H1 (cell line): Measurements from ENCODE around the gene TPPP. TPM values are rescaled to one million over a fixed set of nuclear protein-coding genes. Genes with fewer than 3 reads are reported as not detected.

Experiments used
- CTCF ChIA-PET: fragments of 300-600 bp; sonication (Branson Sonifier 250); formaldehyde crosslinking; loops from one replicate; lab custom pipeline; 2021; ENCODE audit not compliant: partially characterized antibody; lab: Charles Lee
- POLR2A ChIA-PET: fragments of 300-600 bp; sonication (Branson Sonifier 250); formaldehyde crosslinking; loops from one replicate; lab custom pipeline; 2021; ENCODE audit warnings: inconsistent platforms; ENCODE audit not compliant: partially characterized antibody; lab: Charles Lee
- DNase-seq, 2 experiments: peaks; one replicate each; pipeline versions ENCODE4 v3.0.0 to v3.0.0-alpha.2; 2010 to 2022; ENCODE audit warnings: low spot score in 2 of 2, low read depth in 1 of 2, mixed read lengths in 1 of 2
- FAIRE-seq: peaks from 2 replicates; lab custom pipeline; 2011; peaks lifted over from hg19 to GRCh38; lab: Jason Lieb, UNC
- H2AFZ ChIP-seq: 2 replicates; pipeline ENCODE4 v1.8.1; 2012; ENCODE audit warnings: low read length, inconsistent platforms
- H2AK5ac ChIP-seq: 2 replicates; pipeline ENCODE4 v1.6.1; 2013; ENCODE audit warnings: low read depth, low read length
- H2BK120ac ChIP-seq: replicated peaks from 2 replicates; pipeline ENCODE3; 2013; ENCODE audit warnings: low read depth, low read length, inconsistent platforms
- H2BK12ac ChIP-seq: 2 replicates; pipeline ENCODE4 v1.6.1; 2013; ENCODE audit warnings: low read depth, low read length
- H2BK15ac ChIP-seq: 2 replicates; pipeline ENCODE4 v1.6.1; 2013; ENCODE audit warnings: low read length
- H2BK20ac ChIP-seq: 2 replicates; pipeline ENCODE4 v1.6.1; 2013; ENCODE audit warnings: low read length
- H2BK5ac ChIP-seq: 2 replicates; pipeline ENCODE4 v1.6.1; 2013; ENCODE audit warnings: low read depth, low read length
- H3K14ac ChIP-seq: 2 replicates; pipeline ENCODE4 v1.6.1; 2013; ENCODE audit warnings: inconsistent platforms; ENCODE audit not compliant: insufficient read length
- H3K18ac ChIP-seq: 2 replicates; pipeline ENCODE4 v1.6.1; 2013; ENCODE audit warnings: low read length; ENCODE audit errors: extremely low read depth
- H3K23ac ChIP-seq: 2 replicates; pipeline ENCODE4 v1.6.1; 2013; ENCODE audit warnings: inconsistent platforms; ENCODE audit not compliant: insufficient read length
- H3K23me2 ChIP-seq: 2 replicates; pipeline ENCODE4 v1.6.1; 2013; ENCODE audit warnings: low read depth, low read length
- H3K27ac ChIP-seq: 2 replicates; pipeline ENCODE4 v1.6.1; 2011; ENCODE audit warnings: low read depth, low read length, inconsistent platforms
- H3K27me3 ChIP-seq, 4 experiments: replicated peaks in 1 of 4; 1 replicate in 1 of 4; 2 replicates in 3 of 4; pipeline versions ENCODE4 v1.6.1 to v1.8.1; 2011 to 2013; ENCODE audit warnings: low read length in 3 of 4, mild to moderate bottlenecking in 3 of 4, inconsistent platforms in 2 of 4, mixed read lengths in 2 of 4, moderate library complexity in 1 of 4; ENCODE audit not compliant: control insufficient read depth in 3 of 4, insufficient read depth in 3 of 4; ENCODE audit errors: extremely low read depth in 1 of 4
- H3K36me3 ChIP-seq, 4 experiments: 2 replicates each; pipeline versions ENCODE4 v1.6.1 to v1.8.1; 2011 to 2013; ENCODE audit warnings: mild to moderate bottlenecking in 4 of 4, low read length in 3 of 4, moderate library complexity in 2 of 4, control low read depth in 1 of 4, inconsistent platforms in 1 of 4; ENCODE audit not compliant: insufficient read depth in 4 of 4, control insufficient read depth in 2 of 4
- H3K4ac ChIP-seq: replicated peaks from 2 replicates; pipeline ENCODE3; 2013; ENCODE audit warnings: low read length, low read depth, mixed read lengths, inconsistent platforms; ENCODE audit not compliant: insufficient read length
- H3K4me1 ChIP-seq, 4 experiments: replicated peaks in 1 of 4; 1 replicate in 1 of 4; 2 replicates in 3 of 4; pipeline versions ENCODE4 v1.6.1 to v1.8.1; 2011 to 2013; ENCODE audit warnings: low read length in 3 of 4, inconsistent platforms in 2 of 4, mixed read lengths in 1 of 4; ENCODE audit not compliant: insufficient read depth in 4 of 4, control insufficient read depth in 3 of 4
- H3K4me2 ChIP-seq, 2 experiments: 2 replicates each; pipeline versions ENCODE4 v1.6.1 to v1.8.1; 2011 to 2013; ENCODE audit warnings: low read depth in 2 of 2, low read length in 2 of 2, control low read depth in 1 of 2, inconsistent platforms in 1 of 2, mild to moderate bottlenecking in 1 of 2; ENCODE audit not compliant: insufficient read depth in 1 of 2
- H3K4me3 ChIP-seq, 4 experiments: fragments of 200-600, 300-600 bp in 1 of 4; sonication (generic), shearing (Covaris generic), sonication (Bioruptor Twin) in 1 of 4; 2 replicates each; pipeline versions ENCODE4 v1.5.1 to v1.8.1; 2011 to 2016; ENCODE audit warnings: low read length in 4 of 4, low read depth in 3 of 4, control low read depth in 2 of 4, inconsistent platforms in 2 of 4, mild to moderate bottlenecking in 2 of 4, mixed read lengths in 1 of 4, moderate library complexity in 1 of 4; ENCODE audit not compliant: insufficient read depth in 2 of 4; ENCODE audit errors: extremely low read depth in 1 of 4
- H3K56ac ChIP-seq: replicated peaks from 2 replicates; pipeline ENCODE3; 2013; ENCODE audit warnings: low read depth, mild to moderate bottlenecking, mixed read lengths, low read length, inconsistent platforms; ENCODE audit not compliant: insufficient read length
- H3K79me1 ChIP-seq: 2 replicates; pipeline ENCODE4 v1.6.1; 2013; ENCODE audit warnings: low read depth, low read length, control low read depth
- H3K79me2 ChIP-seq, 2 experiments: 2 replicates each; pipeline versions ENCODE4 v1.6.1 to v1.8.1; 2012 to 2013; ENCODE audit warnings: low read length in 2 of 2, mild to moderate bottlenecking in 2 of 2, inconsistent platforms in 1 of 2; ENCODE audit not compliant: insufficient read depth in 2 of 2, control insufficient read depth in 1 of 2
- H3K9ac ChIP-seq, 4 experiments: replicated peaks in 1 of 4; 1 replicate in 1 of 4; 2 replicates in 3 of 4; pipeline versions ENCODE4 v1.6.1 to v1.8.1; 2011 to 2013; ENCODE audit warnings: low read depth in 3 of 4, low read length in 3 of 4, control low read depth in 2 of 4, mild to moderate bottlenecking in 2 of 4, moderate library complexity in 2 of 4, inconsistent platforms in 1 of 4; ENCODE audit errors: extremely low read depth in 1 of 4
- H3K9me3 ChIP-seq, 2 experiments: 2 replicates each; pipeline versions ENCODE4 v1.6.1 to v1.8.1; 2012 to 2013; ENCODE audit warnings: mild to moderate bottlenecking in 2 of 2, moderate library complexity in 2 of 2, control low read depth in 1 of 2, inconsistent platforms in 1 of 2, low read depth in 1 of 2, low read length in 1 of 2, mixed read lengths in 1 of 2; ENCODE audit not compliant: insufficient read depth in 2 of 2
- H4K20me1 ChIP-seq, 2 experiments: replicated peaks in 1 of 2; 2 replicates each; pipeline versions ENCODE3 to v1.8.1; 2011 to 2013; ENCODE audit warnings: inconsistent platforms in 2 of 2, low read length in 2 of 2, mild to moderate bottlenecking in 1 of 2; ENCODE audit not compliant: insufficient read depth in 2 of 2, control insufficient read depth in 1 of 2
- H4K5ac ChIP-seq: 2 replicates; pipeline ENCODE4 v1.6.1; 2013; ENCODE audit warnings: low read length, low read depth, mixed read lengths, inconsistent platforms; ENCODE audit not compliant: insufficient read length
- H4K8ac ChIP-seq: 2 replicates; pipeline ENCODE4 v1.8.0; 2013; ENCODE audit warnings: mild to moderate bottlenecking, moderate library complexity, low read length, inconsistent platforms; ENCODE audit not compliant: insufficient read depth; ENCODE audit errors: extremely low read depth
- H4K91ac ChIP-seq: replicated peaks from 2 replicates; pipeline ENCODE3; 2013; ENCODE audit warnings: low read length, mixed read lengths, inconsistent platforms; ENCODE audit not compliant: insufficient read length
- BRCA1 ChIP-seq: IDR thresholded peaks from 2 replicates; pipeline ENCODE4 v1.6.1; 2012; ENCODE audit warnings: low read depth, low read length, improper control_type of control experiment
- CTBP2 ChIP-seq: IDR thresholded peaks from 2 replicates; pipeline ENCODE4 v1.7.0; 2011; ENCODE audit warnings: borderline replicate concordance, mild to moderate bottlenecking, moderate library complexity, mixed read lengths, low read length; ENCODE audit not compliant: insufficient read depth, insufficient read length
- EP300 ChIP-seq, 2 experiments: IDR thresholded peaks; 1 replicate in 1 of 2; 2 replicates in 1 of 2; pipeline ENCODE4 v1.6.1; 2011 to 2012; ENCODE audit warnings: low read depth in 2 of 2, low read length in 2 of 2, mild to moderate bottlenecking in 2 of 2, borderline replicate concordance in 1 of 2, inconsistent platforms in 1 of 2, moderate library complexity in 1 of 2
- EZH2 ChIP-seq: fragments of 200-600 bp; sonication (generic); IDR thresholded peaks from 2 replicates; pipeline ENCODE4 v1.7.1; 2012; ENCODE audit warnings: low read depth, mild to moderate bottlenecking, moderate library complexity, low read length, inconsistent platforms; ENCODE audit not compliant: severe bottlenecking
- KDM4A ChIP-seq: IDR thresholded peaks from one replicate; pipeline ENCODE4 v1.7.1; 2012; ENCODE audit warnings: low read depth, mild to moderate bottlenecking, moderate library complexity, low read length, inconsistent platforms; ENCODE audit not compliant: severe bottlenecking
- PHF8 ChIP-seq: fragments of 200-600 bp; sonication (generic); conservative IDR thresholded peaks from 2 replicates; pipeline ENCODE4 v1.7.1; 2012; ENCODE audit warnings: low read depth, mild to moderate bottlenecking, inconsistent platforms, low read length, moderate library complexity
- POU5F1 ChIP-seq: IDR thresholded peaks from 2 replicates; pipeline ENCODE4 v1.6.1; 2011; ENCODE audit warnings: low read depth, mild to moderate bottlenecking, low read length, moderate library complexity
- RFX5 ChIP-seq: IDR thresholded peaks from 2 replicates; pipeline ENCODE4 v1.6.1; 2011; ENCODE audit warnings: low read depth, low read length, improper control_type of control experiment, borderline replicate concordance
- TBP ChIP-seq: IDR thresholded peaks from 2 replicates; pipeline ENCODE4 v1.6.1; 2011; ENCODE audit warnings: low read depth, low read length, improper control_type of control experiment
- TCF12 ChIP-seq: IDR thresholded peaks from 2 replicates; pipeline ENCODE4 v1.6.1; 2011; ENCODE audit warnings: low read depth, mild to moderate bottlenecking, low read length
- WGBS, 2 experiments: shearing (Covaris generic) in 1 of 2; methylation state at CpG; one replicate each; pipeline versions ENCODE4 v1.1.6 to v1.1.7; 2013 to 2015; ENCODE audit warnings: low lambda C conversion rate in 2 of 2, mixed read lengths in 2 of 2, inconsistent platforms in 1 of 2, low coverage in 1 of 2, missing lambda C conversion rate in 1 of 2; ENCODE audit not compliant: insufficient replicate concordance in 2 of 2, insufficient coverage in 1 of 2, insufficient read length in 1 of 2; ENCODE audit errors: extremely low coverage in 1 of 2, missing lambda C conversion rate in 1 of 2; 5-methylcytosine and 5-hydroxymethylcytosine counted together
- polyA plus RNA-seq, 7 experiments: library from polyadenylated mRNA; depleted of rRNA in 3 of 7; stranded (reverse) in 5 of 7; unstranded in 2 of 7; fragments of >200 nt in 5 of 7; fragments of 200-250 nt in 2 of 7; gene quantifications; 1 replicate in 5 of 7; 2 replicates in 1 of 7; 4 replicates in 1 of 7; pipeline versions ENCODE4 v1.2.1 to v1.2.3, GENCODE V29; 2011 to 2013; ENCODE audit warnings: missing spikeins in 2 of 7, mixed read lengths in 2 of 7
- total RNA-seq: library from RNA; stranded (reverse); fragmentation: NEBNext Ultra II Directional; extraction: Animal tissue kit (Norgen Biotek cat#: 25700); gene quantifications from 2 replicates; pipeline ENCODE4 v1.2.1, GENCODE V29; 2021

The TPPP gene
- total and polyA plus RNA-seq, 2 of the 8 experiments (the other 6 are each of a cell fraction or from before 2014, with no cell fraction given), result 0.36 to 0.93 TPM

GRCh38 chr5:675871-676698 is 17.1 kb downstream of the TPPP start:
- Histone ChIP-seq H2BK5ac (no peak overlapping the region), H2AK5ac (no peak overlapping the region; the same call in 1 of the 2 replicates), H3K23me2 (no peaks in the 10 kb centered on the region), H4K8ac (no peak overlapping the region; the same call in 1 of the 2 replicates), H4K91ac (no peak overlapping the region), H2BK20ac (no peak overlapping the region), H3K27ac (no peak overlapping the region), H3K56ac (no peak overlapping the region), H3K4me3 (no peak overlapping the region), H2BK120ac (no peak overlapping the region), H3K27me3 (peaks cover 0 to 14% (median 6%) of the 10 kb centered on the region in 4 experiments; a peak in 3 of 7 replicates), H2AFZ (no peak overlapping the region), H3K23ac (no peak overlapping the region), H3K9me3 (no peaks in the 10 kb centered on the region), H3K4ac (no peak overlapping the region), H2BK12ac (no peak overlapping the region), H3K18ac (no peak overlapping the region), H3K79me2 (no peaks in the 10 kb centered on the region), H4K20me1 (peaks cover 7 to 14% of the 10 kb centered on the region in 2 experiments), H2BK15ac (no peak overlapping the region), H3K4me1 (peaks cover 0 to 12% (median 10%) of the 10 kb centered on the region in 4 experiments; a peak in 5 of 7 replicates), H3K36me3 (no peaks in the 10 kb centered on the region), H3K79me1 (no peaks in the 10 kb centered on the region), H3K4me2 (no peak overlapping the region), H4K5ac (no peak overlapping the region), H3K14ac (no peak overlapping the region), H3K9ac (0 out of 7 replicates have a peak overlapping the region, but pooled peaks of 1 of the 4 experiments have one; percentile 5)
- ChIA-PET POLR2A (interaction anchor here (1.1 kb wide), 1 partner anchor 10 kb away, joined by 6 read pairs; no protein-coding TSS in a partner anchor), CTCF (interaction anchor here (1.4 kb wide), 1 partner anchor 101 kb away, joined by 3 read pairs; no protein-coding TSS in a partner anchor)
- WGBS, 2 experiments, result 94% methylated on average over 33 of the region's 36 CpGs; no CpG with 5 or more reads in 1 of the 2 experiments
- DNase-seq (peak in 1 of 2 experiments; percentile 49), FAIRE-seq (no peak)
- TF ChIP-seq BRCA1 (no peak), TCF12 (no peak), TBP (no peak), EZH2 (no peak), KDM4A (no peak), RFX5 (no peak), PHF8 (no peak), CTBP2 (no peak), EP300 (IDR thresholded peaks at IDR 0.05; ENCODE audit: borderline replicate concordance in 1 of 2, low read depth in 2 of 2, low read length in 2 of 2) (no peak), POU5F1 (no peak)
